T-helper 2 cell (primary cell): ENCODE measurements around the gene GABRB3.
A peak's percentile ranks its signal among the peaks of the same experiment; 100 is the strongest.

Experiments used
- DNase-seq, 5 experiments: peaks; one replicate each; pipeline versions ENCODE4 v3.0.0 to v3.0.0-alpha.2; 2012 to 2022

GABRB3 gene

DNA sequence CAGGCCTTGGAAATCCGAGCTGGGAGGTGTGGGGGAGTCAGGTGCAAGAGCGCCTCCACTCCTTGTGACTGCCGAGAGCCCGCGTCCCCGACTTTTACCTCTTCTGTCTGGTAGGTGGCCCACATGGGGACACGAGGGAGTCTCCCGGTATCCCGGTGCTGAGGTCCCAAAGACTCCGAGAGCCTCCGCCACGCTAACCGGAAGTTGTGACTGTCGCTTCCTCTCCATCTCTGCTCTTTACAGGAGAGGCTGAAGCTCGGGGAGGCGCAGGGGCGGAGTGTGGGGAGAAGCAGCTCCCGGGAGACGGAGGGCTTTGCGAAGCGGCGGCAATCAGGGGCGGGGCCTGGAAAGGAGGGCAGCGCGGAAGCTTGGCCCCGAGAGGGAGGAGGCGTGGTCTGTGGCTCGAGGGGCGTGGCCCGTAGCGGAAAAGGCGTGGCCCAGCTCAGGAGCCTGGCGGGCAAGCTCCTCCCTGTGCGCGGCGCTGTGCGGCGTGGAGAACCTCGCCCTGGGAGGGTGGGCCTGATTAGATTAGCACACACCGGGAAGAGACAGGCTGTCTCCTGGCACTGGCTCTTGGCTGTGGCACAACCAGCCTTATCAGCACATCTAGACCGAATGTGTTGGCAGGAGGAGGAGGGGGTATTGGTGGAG, 143.9 kb downstream of the GABRB3 start:
- DNase-seq, result peak in 1 of 5 experiments; percentile 45

DNA sequence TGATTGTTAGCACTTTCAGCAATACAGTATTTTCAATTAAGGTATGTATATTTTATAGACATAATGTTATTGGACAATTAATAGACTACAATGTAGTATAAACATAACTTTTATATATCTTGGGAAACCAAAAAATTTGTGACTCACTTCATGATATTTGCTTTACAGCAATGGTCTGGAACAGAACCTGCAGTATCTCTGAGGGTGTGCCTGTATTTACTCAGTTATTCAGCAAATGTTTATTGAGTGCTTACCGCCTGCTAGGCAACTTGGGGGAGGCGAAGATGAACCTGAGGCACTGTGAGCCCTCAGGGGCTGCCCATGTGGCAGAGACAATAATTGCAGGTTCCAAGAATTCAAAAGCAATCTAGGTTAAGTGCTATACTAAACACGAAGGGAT, 144.8 kb downstream of the GABRB3 start:
- no peak for DNase-seq

DNA sequence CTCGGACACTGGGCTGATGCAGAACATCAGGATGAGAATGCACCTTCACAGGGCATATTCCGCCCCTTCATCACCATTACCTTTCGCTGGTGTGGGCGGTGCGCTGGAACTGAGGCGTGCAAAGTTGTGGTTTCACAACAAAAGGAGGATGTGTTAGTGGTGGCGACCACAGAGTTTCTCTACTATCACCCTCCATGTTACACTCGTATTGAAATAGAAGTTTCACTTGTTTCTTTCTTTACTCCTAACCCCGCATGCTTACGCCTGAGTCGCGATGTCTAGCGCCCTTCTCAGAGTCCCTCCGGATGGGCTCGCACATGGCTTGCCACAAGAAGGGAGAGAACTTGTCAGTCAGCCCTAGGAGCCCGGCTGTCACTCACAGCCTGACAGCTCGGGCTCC, 148.7 kb downstream of the GABRB3 start:
- no peak for DNase-seq

DNA sequence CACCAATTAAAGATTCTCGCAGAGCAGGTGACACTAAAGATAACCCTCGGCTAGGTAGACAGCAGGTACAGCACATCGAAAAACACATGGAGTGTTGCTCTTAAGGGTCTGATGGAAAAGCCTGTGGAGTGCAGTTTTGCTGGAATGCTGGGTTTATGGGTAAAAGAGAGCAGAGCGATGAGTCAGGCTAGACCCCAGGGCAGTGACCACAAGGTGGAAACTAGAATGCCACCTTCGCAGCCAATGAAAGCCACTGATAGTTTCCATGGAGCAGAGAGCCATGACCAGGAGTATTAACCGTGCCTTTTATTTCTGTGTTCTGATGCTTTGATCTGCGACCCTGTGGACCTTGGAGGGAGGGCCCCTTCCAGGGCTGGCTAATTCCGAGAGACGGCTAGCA, 149.8 kb downstream of the GABRB3 start:
- DNase-seq, result no peak

DNA sequence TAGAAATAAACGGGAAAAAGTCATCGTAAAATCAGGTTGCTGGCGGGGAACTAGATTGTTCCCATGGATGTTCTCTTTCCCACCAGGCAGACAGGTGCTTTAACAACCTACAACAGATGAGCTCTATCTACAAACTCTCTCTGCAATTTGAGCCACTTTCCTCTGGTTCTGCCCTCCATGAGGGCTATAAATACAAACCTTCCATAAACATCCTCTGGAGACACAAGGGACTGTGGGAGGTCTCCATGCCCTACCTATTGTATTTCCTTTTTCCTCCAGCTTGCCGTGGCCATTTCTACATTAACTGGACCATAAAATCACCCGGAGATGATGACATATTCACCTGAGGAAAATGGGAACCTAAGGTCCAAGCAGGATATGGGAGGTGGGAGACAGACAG, 151.1 kb downstream of the GABRB3 start:
- no peak for DNase-seq

DNA sequence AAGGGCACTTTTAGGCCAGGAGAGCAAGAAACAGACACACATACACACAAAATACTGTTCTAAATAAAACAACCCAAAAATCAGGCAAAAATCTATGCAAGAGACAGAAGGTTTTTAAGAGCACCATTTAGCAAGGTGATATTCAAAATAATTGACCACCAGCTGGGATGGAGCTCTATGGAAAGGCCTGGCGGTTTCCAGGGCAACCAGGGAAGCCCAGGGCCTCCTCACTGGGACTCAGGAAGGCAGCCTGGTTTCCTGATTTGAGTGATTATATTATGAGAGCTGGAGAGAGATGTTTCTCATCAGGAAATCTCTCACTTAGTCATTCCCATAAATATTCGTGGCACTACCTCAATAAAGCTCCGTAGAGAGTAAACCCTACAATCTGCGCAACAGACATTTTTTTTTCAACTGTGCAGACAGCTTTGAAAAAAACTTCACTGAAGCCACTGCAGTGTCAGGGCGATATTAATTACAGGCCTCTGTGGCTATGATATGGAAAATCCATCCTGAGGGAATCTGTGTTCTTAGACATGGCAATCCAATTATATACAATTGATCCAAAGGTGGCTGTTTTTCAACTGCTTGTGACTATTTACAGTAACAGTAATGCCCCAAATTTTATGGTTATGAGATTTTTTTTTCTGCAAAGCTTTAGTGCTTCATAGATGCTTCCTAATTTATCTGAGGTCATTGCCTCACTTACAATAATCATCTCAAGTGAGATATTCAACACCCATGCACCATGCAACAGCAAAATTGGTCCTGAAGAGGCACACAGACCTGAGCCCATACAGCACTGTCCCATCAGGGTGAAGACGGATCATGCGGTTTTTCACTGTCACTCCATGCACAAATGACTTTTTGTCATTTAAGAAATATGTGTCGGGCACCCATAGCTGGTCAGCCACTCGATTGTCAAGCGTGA, 152.1 kb downstream of the GABRB3 start:
- DNase-seq, result no peak

DNA sequence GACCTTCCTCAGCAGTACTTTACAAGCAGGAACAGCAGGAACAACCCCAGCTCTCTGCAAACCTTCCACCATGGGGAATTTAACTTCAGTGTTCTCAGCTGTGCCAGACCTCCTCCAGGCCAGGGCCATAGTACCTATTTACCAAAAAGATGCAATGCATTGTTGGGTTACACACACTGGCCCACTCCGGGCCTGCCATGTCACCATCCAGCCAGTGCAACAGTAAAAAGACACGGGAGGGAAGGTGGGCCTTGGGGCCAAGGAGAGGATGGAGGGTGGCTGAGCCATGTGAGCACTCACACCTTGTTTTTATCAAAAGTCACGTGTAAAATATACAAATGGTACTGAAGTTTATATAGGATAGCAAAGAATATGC, 157.0 kb downstream of the GABRB3 start:
- DNase-seq, result no peak

DNA sequence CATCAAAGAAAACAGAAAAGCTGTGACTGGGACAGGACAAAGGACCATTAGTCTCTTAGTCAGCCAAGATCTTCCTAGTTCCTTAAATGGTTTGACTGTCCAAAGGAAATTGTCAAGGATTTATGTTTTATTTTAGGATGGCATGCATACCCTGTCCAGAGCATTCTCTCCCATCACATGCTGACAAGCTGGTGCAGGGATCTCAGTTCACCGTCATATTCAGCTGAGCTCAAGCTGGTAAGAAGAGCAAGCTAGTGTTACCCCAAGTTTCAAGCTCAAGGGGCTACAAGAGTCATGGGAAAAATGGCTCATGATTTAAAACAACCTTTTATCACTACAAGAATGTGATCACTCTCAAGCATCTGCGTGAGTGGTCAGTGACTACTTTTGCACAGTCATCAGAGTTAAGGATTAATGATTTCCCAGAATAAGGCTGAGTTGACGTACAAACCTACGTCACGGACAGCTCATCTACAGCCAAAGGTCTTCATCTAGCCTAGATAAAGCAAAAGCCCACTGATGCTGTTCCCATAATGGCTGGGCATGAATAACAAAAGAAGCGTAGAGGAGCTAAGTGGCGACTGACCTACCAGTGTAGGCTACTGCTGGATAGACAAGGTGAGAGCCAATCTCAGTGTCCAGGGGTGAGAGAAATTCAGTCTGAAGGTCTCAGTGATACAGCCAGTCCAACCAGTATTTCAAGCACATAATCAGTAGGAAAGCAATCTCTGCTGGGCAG, 157.5 kb downstream of the GABRB3 start:
- DNase-seq, result no peak

DNA sequence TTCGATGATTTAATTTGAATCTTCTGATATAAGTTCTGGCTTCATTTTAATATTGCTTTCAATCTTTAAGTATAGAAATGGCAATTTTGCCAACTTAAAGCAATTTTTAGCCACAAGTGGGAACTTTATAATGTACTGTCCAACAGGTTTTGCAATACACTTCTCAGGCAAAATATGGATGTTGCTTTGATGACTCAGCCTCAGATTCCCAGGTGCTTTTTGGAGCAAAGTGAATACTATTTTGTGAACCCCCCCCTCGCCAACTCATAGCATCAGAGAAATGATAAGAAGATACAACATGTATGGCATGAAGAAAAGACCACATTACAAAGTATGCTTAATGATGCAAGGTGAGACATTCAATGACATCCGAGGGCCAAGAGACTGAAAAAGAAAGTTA, 158.1 kb downstream of the GABRB3 start:
- no peak for DNase-seq

DNA sequence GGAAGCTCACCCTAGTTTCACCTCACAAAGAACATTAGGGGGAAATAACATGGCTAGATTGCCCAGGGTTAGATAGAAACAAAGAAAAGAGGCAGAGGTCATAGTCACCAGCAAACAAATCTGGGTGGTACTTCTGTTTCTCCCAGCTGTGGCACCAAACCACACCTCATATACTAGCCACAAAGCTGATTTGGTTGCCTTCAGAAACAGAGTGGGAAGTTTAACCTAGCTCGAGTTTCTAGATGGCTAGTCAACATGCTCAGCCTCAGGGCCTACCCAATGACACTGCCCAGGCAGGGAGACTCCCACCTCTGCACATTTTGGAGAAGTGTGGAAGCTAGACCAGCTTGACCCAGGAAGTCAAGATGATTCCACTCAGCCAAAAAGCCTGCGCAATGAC, 174.2 kb downstream of the GABRB3 start:
- DNase-seq, result no peak

DNA sequence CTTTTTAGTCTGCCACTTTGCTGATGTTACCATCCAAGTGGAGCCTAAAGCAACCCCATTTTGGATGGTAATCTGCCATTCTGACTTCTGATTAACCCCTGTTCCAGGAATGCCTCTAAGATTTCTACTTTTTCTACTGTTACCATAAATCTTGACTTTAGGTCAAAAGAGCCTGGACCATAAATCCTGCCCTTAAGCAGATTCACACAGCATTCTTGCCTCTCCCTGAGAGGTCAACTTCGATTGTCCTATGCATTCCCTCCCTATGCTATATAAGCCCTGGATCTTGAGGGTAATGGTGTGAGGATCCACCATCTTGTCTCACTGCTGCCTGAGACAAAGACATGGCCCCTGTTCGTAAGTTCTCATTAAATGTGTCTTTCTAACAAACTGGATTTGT, 177.3 kb downstream of the GABRB3 start:
- no peak for DNase-seq

DNA sequence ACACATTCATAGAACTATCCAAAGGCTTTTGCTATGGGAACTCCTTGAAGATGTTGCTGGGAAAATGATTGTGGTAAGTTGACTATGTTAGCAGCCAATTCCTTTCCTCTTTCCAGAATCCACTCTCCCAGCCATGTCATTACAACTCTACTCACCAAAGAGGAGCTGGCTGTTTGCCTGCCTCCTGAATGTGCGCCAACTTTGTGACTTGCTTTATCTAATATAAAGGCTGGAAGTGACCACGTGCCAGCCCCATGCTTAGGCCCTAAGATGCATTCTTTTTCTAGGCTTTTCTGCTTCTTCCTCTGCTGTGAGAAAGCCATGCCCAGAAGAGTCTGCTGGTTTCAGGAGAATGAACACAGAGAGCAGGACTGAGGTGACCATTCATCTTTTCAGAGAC, 182.2 kb downstream of the GABRB3 start:
- no peak for DNase-seq

DNA sequence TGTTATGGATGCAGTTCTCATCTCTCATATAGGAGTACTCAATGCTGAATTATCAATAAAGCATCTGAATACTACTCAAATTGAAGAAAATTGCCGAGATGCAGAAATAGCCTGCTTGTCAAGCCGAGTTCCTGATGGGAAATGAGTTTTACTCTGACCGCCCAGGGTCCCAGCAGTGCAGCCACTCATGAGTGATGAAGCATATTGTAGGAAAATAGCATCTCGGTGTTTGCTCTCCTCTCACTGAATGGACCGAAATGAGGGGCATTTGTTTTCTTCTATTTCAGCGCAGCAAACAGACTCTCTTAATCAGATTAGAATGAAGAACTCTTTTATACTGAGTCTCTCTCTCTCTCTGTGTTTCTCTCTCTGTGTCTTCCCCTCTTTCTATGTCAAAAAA, 190.0 kb downstream of the GABRB3 start:
- no peak for DNase-seq

DNA sequence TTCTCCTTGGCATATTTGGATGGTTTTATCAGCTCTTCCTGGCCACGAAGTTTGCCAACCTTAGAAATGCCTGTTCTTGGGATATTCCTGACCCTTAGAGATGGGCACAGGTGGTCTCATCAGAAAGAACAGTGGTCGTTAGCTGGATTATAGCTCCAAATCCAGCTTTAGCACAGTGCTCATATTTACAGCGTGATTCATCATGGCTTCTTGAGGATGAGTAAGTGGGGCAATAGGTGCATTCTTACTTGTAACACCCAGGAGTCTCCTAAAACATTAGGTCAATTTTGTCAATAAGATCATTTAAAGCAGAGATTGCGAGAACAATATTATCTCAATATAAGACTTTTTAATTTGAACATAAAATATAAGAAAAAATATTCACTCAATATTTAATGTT, 191.9 kb downstream of the GABRB3 start:
- DNase-seq, result no peak

DNA sequence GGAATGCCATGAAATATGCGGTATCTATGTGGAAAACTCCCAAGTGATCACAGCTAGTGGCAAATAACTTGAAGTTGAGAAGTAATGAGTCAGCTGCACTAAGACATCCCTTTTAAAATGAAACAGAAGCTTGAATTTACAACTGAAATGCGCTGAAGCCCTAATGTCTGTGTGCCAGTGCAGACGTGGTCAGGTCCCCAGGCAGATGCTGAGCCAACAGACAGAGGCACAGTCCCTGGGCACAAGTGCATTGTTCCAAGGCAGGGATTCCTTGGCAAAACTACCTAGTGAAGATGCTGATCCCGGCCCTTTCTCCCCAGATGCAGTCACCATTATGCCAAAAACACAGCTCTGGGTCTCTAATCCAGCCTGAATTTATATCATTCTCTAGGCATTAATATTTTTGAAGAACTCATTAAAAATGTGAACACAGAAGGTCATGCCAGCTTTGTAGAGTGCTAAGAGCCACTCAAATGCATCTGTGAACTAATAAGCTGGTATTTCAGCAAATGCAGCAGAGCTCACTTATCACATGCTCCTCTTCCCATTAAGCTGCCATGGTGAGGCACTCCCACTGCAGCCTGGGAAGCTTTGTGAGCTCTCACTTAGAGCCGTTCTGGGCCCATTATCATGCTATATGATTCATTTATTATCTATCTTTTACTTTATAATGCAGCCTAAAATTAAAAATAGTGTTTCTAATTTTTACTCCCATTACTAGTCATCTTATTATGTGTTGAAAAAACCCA, 200.1 kb downstream of the GABRB3 start:
- no peak for DNase-seq

DNA sequence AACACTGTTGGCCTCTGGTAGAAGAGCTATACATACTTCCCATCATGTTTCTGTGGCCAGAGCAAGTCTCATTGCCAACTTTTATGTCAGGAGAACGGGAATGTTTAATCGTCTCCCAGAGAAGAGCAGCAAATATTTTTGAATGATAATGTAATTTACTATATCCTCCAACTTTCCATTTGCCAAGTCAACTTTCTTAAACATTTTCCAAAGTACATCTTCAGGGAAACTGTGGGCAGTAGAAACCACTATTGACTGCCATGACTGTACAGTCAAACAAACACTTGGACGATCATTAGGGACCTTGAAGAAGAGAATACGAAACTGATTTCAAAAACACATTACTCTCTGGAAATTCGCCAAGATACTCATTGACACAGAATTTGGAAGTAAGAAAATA, 201.5 kb downstream of the GABRB3 start:
- DNase-seq, result no peak

DNA sequence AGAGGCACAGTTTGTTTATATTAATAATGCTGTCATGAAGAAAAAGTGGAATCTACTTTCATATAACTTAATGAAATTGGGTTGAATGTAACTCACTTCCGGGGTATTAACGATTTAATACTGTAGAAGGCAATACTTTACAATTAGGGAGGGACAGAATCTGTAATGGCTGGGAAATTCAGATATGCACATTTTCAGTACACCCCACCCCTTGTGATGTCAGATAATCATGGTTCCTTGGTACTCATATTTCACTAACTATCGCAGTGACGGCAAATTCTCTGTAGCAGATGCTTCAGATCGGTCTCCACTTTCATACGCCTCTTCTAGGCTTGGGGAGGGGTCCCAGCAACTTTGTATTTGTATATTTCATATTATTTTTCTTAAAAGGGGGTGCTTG, 207.3 kb downstream of the GABRB3 start:
- DNase-seq, result no peak

DNA sequence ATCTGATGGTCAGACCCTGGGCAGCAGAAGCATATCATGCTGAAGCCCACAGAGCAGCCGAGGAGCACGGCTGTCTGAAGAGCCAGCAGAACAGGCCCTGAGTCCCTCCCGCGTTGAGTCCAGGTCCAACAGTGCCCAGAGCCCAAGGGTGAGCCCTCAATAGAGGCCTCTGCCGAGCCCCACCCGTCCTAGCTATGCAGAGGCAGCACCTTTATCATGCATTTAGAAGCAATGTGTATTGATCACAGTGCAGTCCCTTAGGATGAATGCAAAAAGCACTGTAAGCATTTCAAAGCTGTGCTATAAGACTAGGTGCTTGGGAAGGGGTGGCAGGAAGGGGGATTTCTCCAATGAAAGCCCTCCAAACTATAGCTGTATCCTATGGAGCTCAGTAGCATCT, 208.5 kb downstream of the GABRB3 start:
- DNase-seq, result no peak

DNA sequence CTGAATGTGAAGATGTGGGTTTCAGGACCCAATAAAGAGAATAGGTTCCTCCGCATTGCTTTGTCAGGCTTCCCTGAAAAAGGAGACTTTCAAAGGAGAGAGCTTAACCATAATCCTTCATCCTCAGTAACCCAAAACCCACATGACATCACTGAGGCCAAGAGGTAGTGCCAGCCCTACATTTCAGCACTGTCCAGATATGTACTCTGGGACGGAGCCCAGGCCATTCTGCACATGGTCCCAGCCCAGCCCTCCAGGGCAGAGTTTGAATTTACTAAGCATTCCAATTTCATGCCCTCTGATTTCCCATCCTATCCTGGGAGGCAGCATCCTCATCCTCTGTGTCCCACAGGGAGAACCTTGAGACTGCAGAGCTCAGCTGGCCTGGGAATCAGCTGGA, 210.5 kb downstream of the GABRB3 start:
- no peak for DNase-seq

DNA sequence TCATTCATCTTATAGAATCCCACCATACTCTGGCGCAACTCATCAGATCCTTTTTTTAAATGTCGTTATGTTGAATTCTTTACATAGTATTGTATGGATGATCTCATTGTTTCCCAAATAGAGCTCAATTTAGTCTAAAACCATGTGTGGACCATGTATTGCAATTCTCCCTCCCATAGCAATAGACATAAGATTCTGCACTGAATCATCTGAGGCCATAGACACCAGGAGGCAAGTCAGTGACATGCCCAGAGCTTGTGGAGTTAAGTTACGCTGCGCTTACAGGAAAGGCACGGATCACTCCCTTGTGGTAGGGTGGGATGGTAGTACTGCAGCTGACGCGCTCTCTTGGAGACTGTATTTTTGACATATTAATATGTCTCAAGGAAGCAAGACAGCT, 211.0 kb downstream of the GABRB3 start:
- DNase-seq, result no peak

DNA sequence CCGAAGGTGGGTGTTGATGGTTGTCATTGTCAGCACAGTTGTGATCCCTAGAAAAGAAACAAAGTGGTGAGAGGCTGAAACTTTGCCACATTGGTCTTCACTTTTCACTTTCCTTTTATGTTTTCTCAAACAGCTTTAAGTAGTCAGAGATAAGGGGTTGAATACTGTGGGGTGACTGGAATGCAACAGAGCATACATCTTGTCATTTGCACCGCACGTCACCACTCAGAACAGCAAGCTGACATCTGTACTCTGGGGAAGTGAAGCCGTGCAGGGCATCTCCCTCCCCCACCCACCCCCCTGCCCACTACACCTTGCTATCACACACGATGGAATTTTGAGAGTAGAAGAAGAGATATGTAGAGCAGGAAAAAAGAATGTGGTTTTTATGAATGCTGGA, 211.7 kb downstream of the GABRB3 start:
- no peak for DNase-seq

DNA sequence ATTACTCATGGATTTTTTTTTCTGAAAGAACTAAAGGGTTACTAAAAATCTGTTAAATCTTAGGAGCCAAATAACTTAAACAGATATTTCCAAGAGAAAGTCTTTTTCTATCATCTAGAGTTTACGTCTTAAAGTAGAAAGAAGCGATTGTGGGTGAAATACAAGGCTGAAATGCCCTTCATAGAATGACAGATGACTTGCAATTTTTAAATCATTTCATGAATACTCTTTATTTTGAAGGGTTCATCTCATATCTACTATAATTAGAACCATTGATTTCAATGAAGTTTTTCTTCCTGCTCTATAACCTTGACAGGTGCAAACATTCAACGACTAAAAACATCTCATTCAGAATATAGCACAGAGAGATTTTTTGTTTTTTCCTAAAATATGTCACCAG, 217.0 kb downstream of the GABRB3 start:
- no peak for DNase-seq

DNA sequence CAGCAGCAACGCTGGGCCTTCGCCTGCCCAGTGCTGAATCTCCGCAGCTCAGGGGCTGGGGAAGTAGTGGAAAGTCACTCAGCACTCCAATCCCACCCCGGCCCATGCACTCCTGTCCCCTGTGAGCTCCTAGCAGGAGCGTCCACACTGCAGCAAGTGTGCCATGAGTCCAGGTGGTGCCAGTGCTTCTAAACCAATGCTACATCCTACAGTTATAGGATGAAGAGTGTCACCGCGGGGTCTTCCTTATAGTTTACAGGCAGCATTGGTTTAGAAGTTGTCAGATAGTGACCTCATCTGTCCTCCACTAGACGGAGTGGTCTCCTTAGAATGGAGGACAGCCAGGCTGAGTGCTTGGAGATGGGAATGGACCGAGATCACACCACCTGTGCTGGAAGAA, 221.4 kb downstream of the GABRB3 start:
- no peak for DNase-seq
